IPS-18c (cell line): Measurements from ENCODE around the gene ELK1.
"Not testable (repeated sequence)": the region's sequence is repeated elsewhere in the genome, so short reads cannot be mapped to it uniquely, and the experiment has no call there.

Experiments
- H3K4me3 ChIP-seq: 2 replicates; pipeline ENCODE4 v1.7.0; 2013; ENCODE audit warnings: low read depth, mild to moderate bottlenecking, low read length, moderate library complexity; ENCODE audit not compliant: insufficient read depth
- H3K9me3 ChIP-seq: one replicate; pipeline ENCODE4 v1.6.1; 2013; ENCODE audit warnings: mild to moderate bottlenecking, low read length, moderate library complexity; ENCODE audit not compliant: control insufficient read depth, insufficient read depth

ELK1 gene

GRCh38 chrX:47650164-47651042 is at the start of gene ELK1:
ELK1 (minus strand) TSS chrX:47650563; CDS start chrX:47641441, 9,122 bp downstream.
- Histone ChIP-seq H3K4me3 (peak within 1 kb of the TSS; percentile 63), H3K9me3 (peaks cover 5% of the 10 kb centered on the region)

- Histone ChIP-seq H3K4me3 (no peak overlapping the region), H3K9me3 (peaks cover 15% of the 10 kb centered on the region)
Measured at GRCh38 chrX:47697181-47697580, 46.8 kb upstream of the ELK1 start.

- Histone ChIP-seq H3K9me3 (peaks cover 3% of the 10 kb centered on the region), H3K4me3 (no peak overlapping the region)
Measured at GRCh38 chrX:47690175-47690574, 39.8 kb upstream of the ELK1 start.

GRCh38 chrX:47687263-47687662 is 36.9 kb upstream of the ELK1 start:
- Histone ChIP-seq H3K9me3 (peaks cover 10% of the 10 kb centered on the region), H3K4me3 (no peak overlapping the region)

GRCh38 chrX:47683829-47684205 is 33.5 kb upstream of the ELK1 start:
- Histone ChIP-seq H3K9me3 (peaks cover 10% of the 10 kb centered on the region), H3K4me3 (no peak overlapping the region)

- Histone ChIP-seq H3K4me3 (no peak overlapping the region), H3K9me3 (peaks cover 10% of the 10 kb centered on the region)
Measured at GRCh38 chrX:47683184-47683828, 32.9 kb upstream of the ELK1 start.

- H3K9me3 ChIP-seq = peaks cover 10% of the 10 kb centered on the region
- H3K4me3 ChIP-seq = not testable (repeated sequence)
Measured at GRCh38 chrX:47675959-47676859, 25.8 kb upstream of the ELK1 start.

GRCh38 chrX:47674776-47675175 is 24.4 kb upstream of the ELK1 start:
- Histone ChIP-seq H3K9me3 (peaks cover 10% of the 10 kb centered on the region), H3K4me3 (no peak overlapping the region)

- not testable (repeated sequence) for H3K9me3 ChIP-seq, H3K4me3 ChIP-seq
Measured at GRCh38 chrX:47665797-47666196, 15.4 kb upstream of the ELK1 start.

- H3K4me3 ChIP-seq = no peak overlapping the region
- H3K9me3 ChIP-seq = peaks cover 4% of the 10 kb centered on the region
Measured at GRCh38 chrX:47664737-47665136, 14.4 kb upstream of the ELK1 start.

GRCh38 chrX:47662144-47662657 is 11.8 kb upstream of the ELK1 start:
- no peak overlapping the region for H3K4me3 ChIP-seq

GRCh38 chrX:47661539-47661938 is 11.2 kb upstream of the ELK1 start:
- peaks cover 7% of the 10 kb centered on the region for H3K9me3 ChIP-seq
- no peak overlapping the region for H3K4me3 ChIP-seq

More at GRCh38 chrX:47662144-47662657, 11.8 kb upstream of the ELK1 start:
- peaks cover 7% of the 10 kb centered on the region for H3K9me3 ChIP-seq

- H3K9me3 ChIP-seq = peaks cover 7% of the 10 kb centered on the region
- no peak overlapping the region; the same call in 1 of the 2 replicates for H3K4me3 ChIP-seq
Measured at GRCh38 chrX:47659421-47659726, 9.0 kb upstream of the ELK1 start.

- Histone ChIP-seq H3K4me3 (peak within 1 kb of the TSS; percentile 81), H3K9me3 (peaks cover 7% of the 10 kb centered on the region)
Measured at GRCh38 chrX:47658684-47659420, 8.5 kb upstream of the ELK1 start, which contains the start of gene UXT. UXT (minus strand) TSS chrX:47659180; CDS start chrX:47658927, 253 bp downstream.

GRCh38 chrX:47658301-47658683 is 7.9 kb upstream of the ELK1 start:
- Histone ChIP-seq H3K4me3 (peak overlapping the region; percentile 81; the same call in 1 of the 2 replicates), H3K9me3 (peaks cover 7% of the 10 kb centered on the region)

GRCh38 chrX:47651043-47651905 is 911 bp upstream of the ELK1 start:
- Histone ChIP-seq H3K9me3 (peaks cover 5% of the 10 kb centered on the region), H3K4me3 (peak overlapping the region; percentile 46)
